Activated CD8-positive, alpha-beta memory T cell treated with anti-CD3 and anti-CD28 coated beads, Interleukin-2, amount 50 U/mL, for 48 hours (primary cell): ENCODE results near the gene DYNLT4.

Source experiments
- DNase-seq: peaks from one replicate; pipeline ENCODE4 v3.0.0-alpha.2; 2020

Gene DYNLT4

GRCh38 chr1:44808063-44808937 lies 1.1 kb upstream of the DYNLT4 start, which contains the start of gene BTBD19:
TSS of gene BTBD19 (plus strand) at chr1:44808523. CDS start at chr1:44808821, 298 bp downstream.
- DNase-seq: peak; percentile 89

GRCh38 chr1:44807364-44808062 lies 362 bp upstream of the DYNLT4 start:
- peak; percentile 91 for DNase-seq

- DNase-seq: no peak
Measured at GRCh38 chr1:44806025-44806703, 987 bp downstream of the DYNLT4 start.

GRCh38 chr1:44805311-44806024 lies 1.7 kb downstream of the DYNLT4 start:
- no peak for DNase-seq

- DNase-seq: peak; percentile 53
Measured at GRCh38 chr1:44803312-44804095, 3.6 kb downstream of the DYNLT4 start.

- no peak for DNase-seq
Measured at GRCh38 chr1:44803062-44803311, 4.2 kb downstream of the DYNLT4 start.

- DNase-seq: peak; percentile 58
Measured at GRCh38 chr1:44802306-44803061, 4.7 kb downstream of the DYNLT4 start.

GRCh38 chr1:44801491-44802305 lies 5.5 kb downstream of the DYNLT4 start:
- DNase-seq: peak; percentile 67

GRCh38 chr1:44799770-44800584 lies 7.2 kb downstream of the DYNLT4 start, which contains the start of gene PLK3:
TSS of gene PLK3 (plus strand) at chr1:44800377. CDS start at chr1:44800464, 87 bp downstream.
- DNase-seq: peak; percentile 97

GRCh38 chr1:44798481-44799365 lies 8.4 kb downstream of the DYNLT4 start:
- DNase-seq: peak; percentile 53

GRCh38 chr1:44797886-44798285 lies 9.3 kb downstream of the DYNLT4 start:
- DNase-seq: peak; percentile 47

GRCh38 chr1:44792736-44793502 lies 14.2 kb downstream of the DYNLT4 start:
- peak; percentile 43 for DNase-seq

- DNase-seq: no peak
Measured at GRCh38 chr1:44790968-44791801, 16.0 kb downstream of the DYNLT4 start.

GRCh38 chr1:44788120-44788860 lies 18.9 kb downstream of the DYNLT4 start, which contains the start of gene BEST4:
TSS of gene BEST4 (minus strand) at chr1:44788170. CDS start at chr1:44787705, 465 bp downstream.
- DNase-seq: no peak

- DNase-seq: no peak
Measured at GRCh38 chr1:44787506-44787905, 19.6 kb downstream of the DYNLT4 start.
